HG03060 (cell line): ENCODE measurements around the gene LIN7A.

Experiments used
- ATAC-seq: cut with Tn5 transposase; IDR thresholded peaks from one replicate; pipeline ENCODE4 v1.9.1; 2021; ENCODE audit warnings: low read depth, moderate number of reproducible peaks; ENCODE audit not compliant: unreplicated experiment

Gene LIN7A

DNA sequence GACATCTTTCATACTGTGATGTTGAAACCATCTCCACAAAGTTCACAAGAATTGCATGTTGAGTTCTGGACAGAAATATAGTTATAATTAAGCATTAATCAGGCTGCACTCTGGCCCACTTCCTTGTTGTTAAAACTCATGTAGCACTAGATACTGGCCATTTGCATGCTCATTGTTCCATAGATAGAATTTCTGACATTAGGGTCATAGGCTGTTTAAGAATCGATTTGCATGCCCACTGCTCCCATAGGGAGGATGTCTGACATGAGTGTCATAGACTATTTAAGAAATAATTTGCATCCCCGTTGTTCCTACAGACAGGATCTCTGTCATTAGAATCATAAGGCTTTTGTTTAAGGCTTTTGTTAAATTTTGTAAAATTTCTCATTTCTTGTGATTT lies 170.8 kb downstream of the LIN7A start:
- peak; percentile 97 for ATAC-seq

- no peak for ATAC-seq
Observed at GRCh38 chr12:80766210-80766609, 171.5 kb downstream of the LIN7A start.

DNA sequence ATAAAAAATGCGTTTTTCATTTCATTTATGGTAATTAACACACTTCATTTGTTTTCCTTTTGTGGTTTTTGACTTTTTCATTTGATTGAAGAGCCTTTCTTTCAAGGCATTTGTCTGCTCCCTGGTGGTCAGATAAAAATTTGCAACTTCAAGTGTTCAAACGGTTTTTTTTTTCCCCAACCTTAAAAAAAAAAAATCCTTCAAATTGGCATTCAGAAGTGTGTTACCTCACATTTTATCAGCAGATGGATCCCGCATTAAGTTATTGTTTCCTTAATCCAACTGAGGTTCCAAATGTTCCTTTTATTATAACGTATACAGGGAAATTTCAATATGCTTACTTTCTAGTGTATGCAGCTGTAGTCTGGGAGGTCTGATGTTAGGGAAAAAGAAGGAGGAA lies 173.9 kb downstream of the LIN7A start:
- no peak for ATAC-seq

- no peak for ATAC-seq
Observed at GRCh38 chr12:80761838-80762237, 175.9 kb downstream of the LIN7A start.

GRCh38 chr12:80756875-80757274 lies 180.9 kb downstream of the LIN7A start:
- peak; percentile 87 for ATAC-seq

GRCh38 chr12:80754274-80754673 lies 183.5 kb downstream of the LIN7A start:
- no peak for ATAC-seq

DNA sequence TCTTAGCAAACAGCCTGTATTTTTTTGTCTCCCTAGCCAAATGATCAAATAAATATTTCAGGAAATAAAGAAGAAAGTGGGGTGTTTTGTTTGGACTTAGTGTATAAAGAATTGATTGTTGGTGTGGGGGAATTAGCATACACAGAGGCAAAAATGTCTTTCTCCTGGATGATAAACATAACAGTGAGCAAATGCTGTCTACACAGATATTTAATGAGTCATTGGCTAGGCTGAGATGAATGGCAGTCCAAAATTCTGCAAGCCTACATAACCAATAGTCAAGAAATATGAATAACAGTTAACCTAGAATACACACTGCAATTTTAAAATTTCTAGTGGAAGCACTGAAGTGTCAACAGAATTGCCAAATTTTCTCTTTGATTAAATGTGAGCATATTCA lies 185.3 kb downstream of the LIN7A start:
- no peak for ATAC-seq

DNA sequence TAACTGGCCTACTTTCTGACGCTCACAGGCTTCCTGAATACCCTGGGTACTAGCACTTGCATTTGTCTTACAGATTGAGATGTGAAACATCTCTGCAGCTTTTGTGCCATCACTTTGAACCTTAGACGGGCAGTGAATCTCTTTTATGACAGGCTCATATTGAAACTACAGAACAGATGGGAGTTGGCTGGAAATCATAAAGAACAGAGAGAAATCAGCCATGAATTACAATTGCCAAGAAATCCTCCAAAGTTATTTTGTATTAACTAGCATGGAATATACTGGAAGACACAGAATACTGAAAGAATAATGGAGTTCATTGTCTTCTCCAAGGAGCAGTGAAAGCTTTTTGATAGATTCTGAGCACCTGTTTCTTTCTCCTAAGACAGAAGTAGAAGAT lies 188.3 kb downstream of the LIN7A start:
- no peak for ATAC-seq

DNA sequence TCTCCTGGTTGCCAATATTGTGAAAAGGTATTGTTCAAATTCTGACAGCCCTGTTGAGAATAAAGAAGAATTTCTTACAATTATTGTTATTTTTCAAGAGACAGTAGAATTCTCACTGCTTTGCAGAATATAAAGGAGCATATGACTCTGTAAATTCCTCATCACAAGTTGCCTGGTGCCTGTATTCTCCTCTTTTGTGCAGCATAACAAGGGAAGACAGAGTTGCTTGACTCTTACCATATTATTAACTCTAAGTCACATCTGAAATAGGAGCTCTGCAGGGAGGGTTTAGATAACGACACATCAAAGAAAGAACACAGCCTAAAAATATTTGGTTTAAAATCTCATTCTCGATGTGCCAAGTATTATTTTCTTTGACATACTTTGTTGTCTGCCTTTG lies 189.9 kb downstream of the LIN7A start:
- ATAC-seq, result no peak

GRCh38 chr12:80745851-80746505 lies 191.8 kb downstream of the LIN7A start:
- no peak for ATAC-seq
